Hematopoietic multipotent progenitor cell treated with erythropoietin and hydrocortisone succinate and interleukin-3 and kit ligand, for 8 days (in vitro differentiated cells): Measurements from ENCODE around the gene ALX3.

Experiments
- DNase-seq: peaks from one replicate; pipeline ENCODE4 v3.0.0-alpha.2; 2015

The ALX3 gene

DNA sequence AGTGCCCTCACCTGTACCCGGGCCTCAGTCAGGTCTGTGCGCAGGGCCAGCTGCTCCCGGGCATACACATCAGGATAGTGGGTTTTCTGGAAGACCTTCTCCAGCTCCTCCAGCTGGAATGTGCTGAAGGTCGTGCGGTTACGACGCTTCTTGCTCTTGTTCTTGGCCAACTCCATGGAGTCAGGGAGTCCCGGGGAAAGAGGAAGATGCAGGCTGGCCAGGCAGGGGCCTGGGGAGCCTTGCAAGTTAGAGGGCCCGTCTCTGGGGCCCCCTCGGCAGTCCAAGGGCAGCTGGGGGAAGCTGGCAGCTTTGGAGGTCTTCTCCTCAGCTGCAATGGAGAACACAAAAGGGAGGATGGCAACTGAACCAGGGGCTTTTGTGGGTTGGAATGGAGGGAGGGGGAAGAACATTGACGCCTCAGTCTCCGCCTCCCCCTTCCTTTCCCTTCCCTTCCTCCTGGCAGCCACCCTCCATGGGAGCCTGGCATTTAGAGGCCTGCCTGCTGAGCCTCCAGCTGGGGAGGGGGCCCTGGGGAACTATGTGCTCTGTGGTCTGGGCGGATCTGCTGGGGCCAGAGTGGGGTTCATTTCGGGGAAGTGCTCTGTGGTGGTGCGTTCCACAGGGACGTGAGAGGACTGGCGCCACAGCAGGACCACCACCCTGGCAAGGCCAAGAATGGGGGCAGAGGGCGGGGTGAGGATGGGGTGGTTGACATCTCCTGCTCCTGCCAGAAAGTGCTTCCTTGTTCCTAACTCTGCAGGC, 5.7 kb downstream of the ALX3 start:
- DNase-seq, result no peak

DNA sequence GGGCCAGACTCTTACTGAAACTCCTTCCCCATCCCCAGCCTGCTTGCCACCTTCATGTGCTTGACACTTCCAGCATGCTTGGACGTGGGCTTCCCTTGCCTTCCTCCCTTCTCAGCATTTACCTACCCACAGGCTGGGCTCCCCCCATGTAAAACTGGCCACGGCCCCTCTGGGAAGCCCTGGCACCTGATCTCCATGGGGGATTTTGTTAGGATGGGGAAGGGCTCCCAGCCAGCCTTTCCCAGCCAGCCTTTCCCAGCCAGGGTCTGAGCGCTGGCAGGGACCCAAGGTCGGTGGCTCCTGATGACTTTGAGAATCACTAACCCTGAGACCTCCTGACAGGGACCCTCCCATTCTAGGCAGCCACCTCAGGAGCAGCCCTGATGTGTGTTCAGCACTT, 6.7 kb downstream of the ALX3 start:
- DNase-seq, result no peak

DNA sequence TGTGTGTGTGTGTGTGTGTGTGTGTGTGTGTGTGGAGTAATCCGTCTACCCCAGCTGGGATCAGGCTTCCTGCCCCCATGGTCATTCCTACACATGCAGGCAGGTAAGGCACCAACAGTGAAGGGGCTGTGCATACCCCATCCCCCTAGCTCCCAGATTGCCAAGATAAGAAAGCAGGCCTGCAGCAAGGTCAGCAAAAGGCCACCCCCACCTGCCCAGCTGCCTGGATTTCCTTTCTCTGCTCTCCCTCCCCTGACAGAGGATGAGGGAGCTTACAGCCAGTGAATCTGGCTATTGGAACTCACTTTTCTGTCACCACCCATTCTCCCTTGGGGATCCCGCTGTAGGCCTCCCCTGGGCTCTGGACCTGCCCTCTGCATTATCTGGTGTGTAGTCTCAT, 7.9 kb downstream of the ALX3 start:
- no peak for DNase-seq

DNA sequence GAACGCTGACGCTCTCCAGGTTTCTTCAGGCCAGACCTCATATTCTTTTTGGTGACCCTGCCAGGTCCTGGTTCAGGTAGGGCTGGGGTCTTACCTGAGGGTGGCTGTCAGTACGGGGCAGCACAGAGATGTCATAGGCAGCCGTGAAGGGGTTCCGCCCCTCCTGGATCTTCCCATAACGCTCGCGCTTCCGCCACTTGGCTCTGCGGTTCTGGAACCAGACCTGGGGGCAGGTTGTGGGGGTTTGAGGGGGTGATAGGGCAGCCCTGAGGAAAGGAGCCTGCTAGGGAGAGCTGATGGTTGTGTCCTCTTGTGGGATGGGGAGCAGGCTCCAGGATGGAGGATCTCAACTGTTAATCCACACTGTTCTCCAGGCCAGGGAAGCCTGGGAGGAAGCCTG, 9.1 kb downstream of the ALX3 start:
- no peak for DNase-seq

DNA sequence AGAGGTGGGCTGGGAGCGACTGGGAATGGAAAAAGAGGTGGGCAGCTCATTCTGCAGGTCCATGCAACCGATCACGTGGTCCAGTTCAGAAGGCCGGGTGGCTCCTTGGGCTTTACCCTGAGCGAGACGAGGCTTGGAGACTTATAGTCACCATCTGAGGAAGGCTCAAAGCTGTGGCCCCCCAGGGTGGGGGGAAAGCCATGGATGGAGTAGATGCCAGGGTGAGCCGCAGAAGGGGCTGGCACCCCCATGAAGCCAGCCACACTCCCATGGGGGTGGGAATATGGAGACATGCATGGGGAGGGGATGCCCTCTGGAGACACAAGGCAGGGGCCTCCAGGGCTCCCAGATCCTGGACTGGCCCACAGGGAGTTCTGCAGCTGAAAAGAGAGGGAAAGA, 9.8 kb downstream of the ALX3 start:
- no peak for DNase-seq

DNA sequence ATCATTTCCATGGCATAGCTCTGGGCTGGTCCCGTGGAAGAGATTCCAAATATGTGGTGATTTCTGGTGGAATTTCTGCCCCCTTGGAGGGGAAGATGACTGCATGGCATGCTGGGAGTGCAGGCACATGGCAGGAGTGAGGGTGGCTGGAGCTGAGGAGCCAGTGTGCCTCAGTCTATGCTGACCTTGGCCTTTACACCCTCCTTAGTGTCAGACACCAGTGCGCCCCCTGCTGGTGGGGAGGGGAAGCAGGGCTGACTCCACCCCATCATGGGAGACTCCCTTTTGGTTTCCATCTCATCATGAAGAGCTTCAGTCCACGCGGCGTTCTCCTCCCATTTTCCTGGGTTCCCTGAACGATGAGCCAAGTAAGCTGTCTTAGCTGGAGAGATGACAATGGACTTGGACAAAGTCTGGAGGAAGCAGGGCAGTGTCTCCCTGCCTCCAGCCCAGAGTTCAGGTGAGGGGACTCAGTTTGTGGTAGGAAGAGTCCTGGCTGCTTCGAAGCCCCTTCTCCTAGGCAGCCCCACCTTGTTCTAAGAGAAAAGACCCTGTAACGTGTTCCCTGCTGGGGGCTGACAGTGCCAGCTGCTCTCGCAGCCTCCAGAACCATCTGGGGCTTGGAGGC, 10.3 kb downstream of the ALX3 start:
- DNase-seq, result peak; percentile 80

DNA sequence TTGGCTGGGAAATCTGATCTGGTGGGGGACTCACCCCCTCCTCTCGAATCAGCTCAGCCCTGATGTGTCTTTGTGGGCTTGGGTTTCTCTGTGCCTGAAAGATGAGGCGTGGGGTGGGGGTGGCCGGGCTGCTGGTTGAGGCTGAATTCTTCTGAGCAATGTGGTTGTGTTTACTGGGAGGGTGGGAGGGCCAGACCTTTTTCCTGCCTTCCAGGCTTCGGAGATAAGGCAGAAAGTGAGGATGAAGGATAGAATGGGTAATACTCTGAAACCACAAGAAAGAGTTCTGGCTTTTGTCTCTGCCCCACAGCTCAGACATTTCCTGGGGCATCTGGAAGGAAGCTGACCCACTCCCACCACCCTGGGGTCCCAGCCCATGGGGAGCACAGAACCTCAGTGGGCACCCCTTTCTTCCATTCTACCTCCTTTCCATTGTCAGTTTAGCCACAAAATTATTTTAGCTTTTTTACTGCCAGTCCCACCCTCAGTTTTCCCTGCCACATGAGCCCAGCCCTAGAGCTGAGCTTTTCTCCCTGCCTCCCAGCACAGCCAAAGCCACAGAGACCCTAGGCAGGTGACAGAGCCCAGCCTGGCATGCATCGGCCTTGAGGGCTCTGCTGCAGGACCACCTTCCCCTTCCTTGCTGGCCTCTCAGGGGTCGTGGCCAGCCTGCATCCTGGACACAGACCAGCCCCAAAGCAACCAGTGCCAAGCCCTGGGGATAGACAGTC, 11.2 kb downstream of the ALX3 start:
- DNase-seq, result no peak

DNA sequence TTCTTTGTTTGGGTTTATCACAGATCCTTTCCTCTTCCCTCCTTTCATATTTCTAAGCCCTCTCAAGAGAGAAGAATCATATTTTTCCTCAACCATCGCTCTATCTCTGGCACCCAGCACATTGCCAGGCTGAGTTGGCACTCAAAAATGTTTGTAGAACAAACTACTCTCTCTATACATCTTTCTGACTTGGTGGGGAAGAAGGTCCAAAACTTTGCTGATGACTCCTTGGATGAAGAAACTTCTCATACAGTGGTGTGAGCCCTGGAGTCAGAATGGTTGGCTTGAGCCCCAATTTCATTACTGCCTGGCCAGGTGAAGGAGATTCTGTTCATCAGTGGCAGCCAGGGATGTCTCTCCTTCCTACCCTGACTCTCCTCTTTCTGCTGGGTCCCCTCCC, 11.9 kb downstream of the ALX3 start:
- no peak for DNase-seq

DNA sequence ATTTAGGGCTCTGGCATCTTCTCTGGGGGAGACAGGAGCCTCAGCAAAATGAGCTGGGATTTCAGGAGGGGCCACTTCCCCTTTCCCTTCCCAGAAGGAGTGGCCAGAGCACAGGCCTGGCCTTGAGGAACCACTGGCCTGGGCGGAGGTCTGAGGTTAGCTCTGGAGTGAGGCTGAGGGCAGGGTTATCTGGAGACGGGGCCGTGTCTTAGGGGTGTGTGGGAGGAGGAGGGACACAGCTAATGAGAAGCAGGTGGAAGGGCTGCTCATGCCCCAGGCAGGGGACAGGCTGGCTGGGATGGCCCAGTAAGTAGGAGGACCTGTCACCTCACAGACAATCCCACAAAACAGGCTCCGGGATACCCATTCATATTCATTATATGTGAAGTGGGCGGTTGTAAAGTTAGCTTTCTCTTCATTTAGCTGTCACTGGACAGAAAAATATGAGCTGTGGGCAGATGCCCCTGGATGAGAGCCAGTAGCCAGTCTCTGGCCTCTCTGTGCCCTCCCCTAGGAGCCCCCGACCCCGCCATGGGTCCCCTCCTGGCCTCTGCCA, 12.4 kb downstream of the ALX3 start:
- DNase-seq, result no peak

DNA sequence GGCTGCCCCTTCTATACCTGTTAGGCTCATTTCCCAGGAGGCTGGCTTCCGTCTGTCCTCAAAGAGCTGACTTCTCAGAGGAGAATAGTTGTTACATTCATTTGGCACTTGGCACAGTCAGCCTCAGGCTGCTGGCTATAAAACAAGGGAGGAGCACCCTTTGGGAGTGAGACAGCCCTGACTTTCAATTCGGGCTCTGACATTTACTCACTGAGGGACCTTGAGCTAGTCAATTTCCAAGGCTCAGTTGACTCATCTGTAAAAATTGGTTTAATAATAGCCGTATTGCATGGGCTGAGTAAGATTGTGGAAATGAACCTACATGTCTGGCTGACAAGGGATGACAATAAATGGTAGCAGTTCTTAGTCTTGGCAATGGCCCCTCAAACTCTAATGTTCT, 13.7 kb downstream of the ALX3 start:
- no peak for DNase-seq

DNA sequence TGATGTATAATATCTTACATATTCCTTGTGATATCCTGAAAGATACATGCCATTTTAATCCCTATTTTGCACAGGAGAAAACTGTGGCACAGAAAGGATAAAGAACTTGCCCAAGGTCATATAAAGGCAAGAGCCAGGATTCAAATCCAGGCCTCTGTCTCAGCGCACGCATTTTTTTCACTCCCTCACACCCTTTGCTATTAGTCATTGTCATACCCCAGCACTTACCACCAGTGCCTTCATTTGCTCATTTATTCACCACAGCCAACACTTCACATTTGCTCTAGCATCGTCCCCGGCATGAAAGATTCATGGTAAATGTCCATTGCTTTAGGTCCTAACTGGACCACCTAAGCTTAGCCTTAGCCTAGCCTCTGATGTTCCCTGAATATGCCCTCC, 14.2 kb downstream of the ALX3 start:
- no peak for DNase-seq

DNA sequence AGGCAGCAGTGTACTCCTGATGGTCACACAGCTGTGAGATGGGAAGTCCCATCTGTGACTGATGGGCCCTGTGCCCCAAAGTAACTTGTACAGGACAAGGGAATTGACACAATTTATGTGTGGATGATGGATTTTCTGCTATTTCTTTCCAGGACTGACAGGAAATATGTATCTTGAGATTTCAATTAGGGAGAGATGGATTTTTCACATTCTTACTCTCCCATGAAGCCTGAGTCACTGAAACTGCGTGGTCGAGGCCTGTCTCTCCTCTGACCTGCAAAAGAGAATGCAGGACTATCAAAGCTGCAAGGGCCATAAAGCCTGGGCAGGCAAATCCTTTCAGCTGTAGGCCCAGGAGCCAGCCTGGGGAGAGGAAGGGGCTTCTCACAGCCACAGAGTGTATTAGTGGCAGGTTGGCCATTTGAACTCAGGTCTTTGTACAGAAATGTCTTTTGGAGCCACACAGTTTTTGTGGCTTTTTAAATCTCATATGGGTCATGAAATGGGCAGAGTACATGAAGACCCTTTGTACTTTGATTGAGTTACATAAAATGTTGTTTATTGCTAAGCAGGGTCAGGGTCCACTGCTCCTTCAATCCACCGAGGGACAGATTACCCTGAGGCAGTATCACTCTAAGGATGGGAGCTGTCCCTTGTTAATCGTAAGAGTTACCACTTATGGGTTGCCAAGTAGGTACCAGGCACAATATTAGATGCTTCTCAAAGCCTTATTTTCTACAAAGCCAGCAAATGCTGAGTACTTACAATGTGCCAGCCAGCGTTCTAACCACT, 14.8 kb downstream of the ALX3 start:
- DNase-seq, result no peak

DNA sequence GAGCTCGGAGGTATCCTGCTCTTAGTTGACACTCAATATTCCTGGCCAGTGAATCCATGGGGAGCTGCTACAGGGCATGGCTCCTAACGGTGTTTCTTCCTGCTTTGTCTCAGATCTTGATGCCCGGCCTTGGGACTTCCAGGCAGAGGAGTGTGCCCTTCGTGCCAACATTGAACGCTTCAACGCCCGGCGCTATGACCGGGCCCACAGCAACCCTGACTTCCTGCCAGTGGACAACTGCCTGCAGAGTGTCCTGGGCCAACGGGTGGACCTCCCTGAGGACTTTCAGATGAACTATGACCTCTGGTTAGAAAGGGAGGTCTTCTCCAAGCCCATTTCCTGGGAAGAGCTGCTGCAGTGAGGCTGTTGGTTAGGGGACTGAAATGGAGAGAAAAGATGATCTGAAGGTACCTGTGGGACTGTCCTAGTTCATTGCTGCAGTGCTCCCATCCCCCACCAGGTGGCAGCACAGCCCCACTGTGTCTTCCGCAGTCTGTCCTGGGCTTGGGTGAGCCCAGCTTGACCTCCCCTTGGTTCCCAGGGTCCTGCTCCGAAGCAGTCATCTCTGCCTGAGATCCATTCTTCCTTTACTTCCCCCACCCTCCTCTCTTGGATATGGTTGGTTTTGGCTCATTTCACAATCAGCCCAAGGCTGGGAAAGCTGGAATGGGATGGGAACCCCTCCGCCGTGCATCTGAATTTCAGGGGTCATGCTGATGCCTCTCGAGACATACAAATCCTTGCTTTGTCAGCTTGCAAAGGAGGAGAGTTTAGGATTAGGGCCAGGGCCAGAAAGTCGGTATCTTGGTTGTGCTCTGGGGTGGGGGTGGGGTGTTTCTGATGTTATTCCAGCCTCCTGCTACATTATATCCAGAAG, 16.7 kb downstream of the ALX3 start:
- DNase-seq, result peak; percentile 57

DNA sequence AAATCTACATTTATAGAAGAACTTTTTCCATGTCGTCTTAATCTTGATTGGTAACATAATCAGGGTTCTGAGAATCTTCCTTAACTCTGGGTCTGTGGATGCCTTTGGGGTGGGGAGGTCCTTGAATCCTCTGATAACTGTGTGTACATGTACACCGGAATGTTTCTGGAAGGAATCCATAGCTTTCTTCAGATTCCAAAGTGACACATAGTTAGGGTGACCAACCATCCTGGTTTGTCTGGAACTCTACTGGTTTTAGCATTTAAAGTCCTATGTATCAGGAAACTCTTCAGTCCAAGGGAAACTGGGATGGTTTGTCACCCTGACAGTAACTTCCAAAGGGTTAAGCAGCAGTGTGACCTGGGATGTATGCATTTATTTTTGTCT, 19.2 kb downstream of the ALX3 start:
- DNase-seq, result no peak

DNA sequence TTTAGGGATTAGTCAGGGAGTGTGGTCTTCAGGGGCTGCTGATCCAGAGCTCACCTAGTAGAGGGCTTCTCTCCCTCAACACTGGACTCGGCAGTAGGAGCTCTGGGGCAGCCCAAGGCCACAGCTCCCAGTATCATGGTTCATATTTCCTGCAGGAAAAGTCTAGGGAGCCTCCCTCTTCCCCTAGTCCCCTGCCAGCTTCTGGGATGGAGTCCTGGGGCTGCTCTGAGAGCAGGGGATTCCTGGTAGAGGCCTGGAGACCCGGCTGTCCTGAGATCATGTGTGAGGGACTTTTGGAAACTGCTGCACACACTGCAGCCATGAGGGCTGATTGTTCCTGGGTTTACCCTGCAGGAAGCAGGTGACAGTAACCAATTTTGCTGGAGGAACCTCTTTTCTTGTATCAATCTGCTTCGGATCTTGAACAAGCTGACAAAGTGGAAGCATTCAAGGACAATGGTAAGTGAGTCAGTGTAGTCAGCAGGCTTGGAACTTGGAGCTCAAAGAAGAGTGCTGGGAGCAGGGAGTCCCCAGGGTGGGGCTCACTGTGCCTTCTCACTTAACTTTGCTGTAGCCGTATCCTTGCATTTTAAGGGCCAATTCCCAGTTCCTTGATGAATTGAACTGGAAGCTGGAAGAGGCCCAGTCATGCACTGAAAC, 19.7 kb downstream of the ALX3 start:
- no peak for DNase-seq

DNA sequence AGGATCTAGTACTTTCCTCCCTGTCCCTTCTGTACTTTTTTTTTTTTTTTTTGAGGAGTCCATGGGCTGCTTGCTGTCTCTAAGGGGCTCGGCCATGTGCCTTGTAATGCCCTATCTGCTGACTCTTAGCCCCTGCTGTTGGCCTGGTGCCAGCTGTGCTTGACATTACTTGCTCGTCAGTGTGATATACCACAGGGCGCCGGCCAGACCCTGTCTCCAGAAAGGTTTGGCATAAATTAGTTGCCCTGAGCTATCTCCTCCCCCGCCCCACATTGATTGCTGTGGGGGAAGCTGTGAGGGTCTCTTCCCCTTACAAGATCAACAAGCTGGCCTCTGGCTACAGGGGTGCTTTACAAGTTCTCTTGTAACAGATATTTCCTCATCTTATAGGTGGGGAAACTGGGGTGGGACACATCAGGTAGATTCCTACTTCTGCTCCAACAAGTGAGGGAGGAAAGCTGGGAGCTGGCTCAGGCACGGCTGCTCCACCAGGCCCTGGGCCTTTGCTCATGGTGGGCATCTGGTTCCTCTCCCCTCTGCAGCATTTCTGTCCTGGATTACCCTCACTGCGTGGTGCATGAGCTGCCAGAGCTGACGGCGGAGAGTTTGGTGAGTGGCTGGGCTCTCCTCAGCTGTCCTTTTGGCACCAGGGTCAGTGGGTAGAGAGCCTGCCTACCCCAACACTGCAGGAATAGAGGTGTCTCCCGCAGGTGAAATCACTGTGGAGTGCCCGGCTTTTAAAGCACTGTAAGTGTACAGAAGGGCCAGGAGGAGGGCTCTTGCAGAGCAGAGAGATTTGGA, 20.5 kb downstream of the ALX3 start:
- DNase-seq, result no peak

DNA sequence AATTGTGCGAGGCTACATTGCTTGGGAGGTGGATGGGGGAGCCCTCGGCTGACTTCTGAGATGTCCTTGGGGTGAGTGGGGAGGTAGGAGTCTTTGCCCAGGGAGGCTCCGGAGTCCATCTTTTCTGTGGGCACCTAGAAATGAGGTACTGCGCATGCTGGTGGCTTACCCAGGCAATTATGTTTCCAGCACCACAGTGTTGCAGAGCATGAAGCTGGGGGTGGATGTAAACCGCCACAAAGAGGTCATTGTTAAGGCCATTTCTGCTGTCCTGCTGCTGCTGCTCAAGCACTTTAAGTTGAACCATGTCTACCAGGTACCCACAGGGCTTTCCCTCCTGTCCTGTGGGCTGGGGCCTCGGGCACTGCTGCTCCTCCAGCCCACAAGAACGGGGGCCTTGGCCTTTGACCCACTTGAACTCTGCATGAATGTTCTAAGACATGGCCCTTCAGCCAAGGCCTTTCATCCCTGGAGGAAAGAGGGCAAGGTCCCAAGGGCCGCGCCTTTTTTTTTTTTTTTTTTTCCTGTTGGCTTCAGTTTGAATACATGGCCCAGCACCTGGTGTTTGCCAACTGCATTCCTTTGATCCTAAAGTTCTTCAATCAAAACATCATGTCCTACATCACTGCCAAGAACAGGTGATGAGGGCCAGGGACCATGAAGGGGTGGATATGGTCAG, 21.4 kb downstream of the ALX3 start:
- DNase-seq, result no peak

DNA sequence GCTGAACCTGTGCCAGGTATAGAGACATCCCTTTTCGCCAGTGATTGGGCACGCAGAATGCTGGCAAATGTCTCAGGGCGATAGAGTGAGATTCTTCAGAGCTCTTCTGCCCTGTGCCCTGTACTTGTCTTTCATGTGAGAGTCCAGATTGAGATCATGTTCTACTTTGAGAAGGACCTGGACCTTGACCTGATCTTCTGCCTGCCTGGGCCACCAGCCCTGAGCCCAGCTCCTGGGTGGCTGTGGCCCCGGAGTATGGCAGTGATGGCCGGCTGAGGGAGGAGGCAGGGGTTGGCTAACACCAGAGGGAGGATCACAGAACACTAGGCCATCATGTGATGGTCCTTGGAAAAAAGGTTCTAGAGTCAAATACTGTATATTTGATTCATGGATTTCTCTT, 22.2 kb downstream of the ALX3 start:
- no peak for DNase-seq

DNA sequence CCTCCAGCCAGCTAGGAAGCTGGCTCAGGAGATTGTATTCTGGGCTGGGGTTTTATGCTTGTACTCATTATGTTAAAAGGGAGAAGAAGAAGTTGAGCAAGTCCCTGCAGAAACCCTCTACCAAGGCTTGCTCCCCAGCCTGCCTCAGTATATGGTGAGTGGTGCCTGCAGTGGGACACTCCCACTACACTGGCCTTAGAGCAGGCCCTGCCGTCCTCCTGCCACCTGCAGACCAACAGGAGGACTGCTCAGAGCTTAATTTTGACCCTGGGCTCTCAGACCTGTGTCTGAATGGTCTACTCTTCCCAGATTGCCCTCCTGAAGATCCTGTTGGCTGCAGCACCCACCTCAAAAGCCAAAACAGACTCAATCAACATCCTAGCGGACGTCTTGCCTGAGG, 23.0 kb downstream of the ALX3 start:
- DNase-seq, result no peak

DNA sequence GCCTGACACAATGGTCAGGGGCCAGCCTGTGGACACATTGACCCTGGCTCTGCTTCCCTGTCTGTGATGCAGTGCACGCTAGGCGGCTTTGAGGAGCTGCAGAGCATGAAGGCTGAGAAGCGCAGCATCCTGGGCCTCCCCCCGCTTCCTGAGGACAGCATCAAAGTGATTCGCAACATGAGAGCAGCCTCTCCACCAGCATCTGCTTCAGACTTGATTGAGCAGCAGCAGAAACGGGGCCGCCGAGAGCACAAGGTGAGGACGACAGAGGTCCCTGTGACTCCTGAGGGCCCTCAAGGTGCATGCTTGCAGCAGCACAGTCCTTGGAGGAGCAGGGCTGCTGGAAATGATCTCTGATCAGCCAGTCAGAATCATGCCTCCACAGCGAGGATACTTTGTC, 27.5 kb downstream of the ALX3 start:
- DNase-seq, result no peak
